Mesenchymal stem cell (in vitro differentiated cells and primary cell): ENCODE results near the gene ID3.

Source experiments
- DNase-seq: peaks from one replicate; pipeline ENCODE4 v3.0.0-alpha.2; 2013
- H2AFZ ChIP-seq: one replicate; pipeline ENCODE4 v1.6.1; 2013; ENCODE audit warnings: low read depth, mild to moderate bottlenecking, control low read depth, inconsistent platforms, low read length, moderate library complexity
- H2AK5ac ChIP-seq: 2 replicates; pipeline ENCODE4 v1.6.1; 2013; ENCODE audit warnings: low read length, moderate library complexity, mild to moderate bottlenecking, inconsistent platforms; ENCODE audit not compliant: severe bottlenecking
- H2BK120ac ChIP-seq: one replicate; pipeline ENCODE4 v1.6.1; 2013; ENCODE audit warnings: low read depth, mild to moderate bottlenecking, inconsistent platforms, low read length, moderate library complexity
- H2BK12ac ChIP-seq, 2 experiments: one replicate each; pipeline ENCODE4 v1.6.1; 2013; ENCODE audit warnings: inconsistent platforms in 2 of 2, low read length in 2 of 2, mild to moderate bottlenecking in 2 of 2, moderate library complexity in 2 of 2, control low read depth in 1 of 2
- H2BK15ac ChIP-seq: one replicate; pipeline ENCODE4 v1.6.1; 2013; ENCODE audit warnings: mild to moderate bottlenecking, low read depth, inconsistent platforms; ENCODE audit not compliant: poor library complexity, severe bottlenecking
- H2BK5ac ChIP-seq: 2 replicates; pipeline ENCODE4 v1.6.1; 2013; ENCODE audit warnings: low read depth, mild to moderate bottlenecking, low read length, control low read depth, inconsistent platforms; ENCODE audit not compliant: poor library complexity, severe bottlenecking
- H3K14ac ChIP-seq, 2 experiments: one replicate each; pipeline ENCODE4 v1.6.1; 2013; ENCODE audit warnings: inconsistent platforms in 2 of 2, low read length in 2 of 2, control low read depth in 1 of 2, mild to moderate bottlenecking in 1 of 2, moderate library complexity in 1 of 2
- H3K18ac ChIP-seq, 2 experiments: one replicate each; pipeline ENCODE4 v1.6.1; 2013; ENCODE audit warnings: inconsistent platforms in 2 of 2, low read length in 2 of 2, control low read depth in 1 of 2, low read depth in 1 of 2, mild to moderate bottlenecking in 1 of 2
- H3K23ac ChIP-seq, 2 experiments: one replicate each; pipeline ENCODE4 v1.6.1; 2013; ENCODE audit warnings: inconsistent platforms in 2 of 2, low read length in 2 of 2, mild to moderate bottlenecking in 2 of 2, moderate library complexity in 2 of 2, control low read depth in 1 of 2
- H3K27ac ChIP-seq: 2 replicates; pipeline ENCODE4 v1.5.1; 2013; ENCODE audit warnings: mild to moderate bottlenecking, moderate library complexity, low read length, control low read depth, inconsistent platforms; ENCODE audit not compliant: poor library complexity, severe bottlenecking
- H3K27me3 ChIP-seq, 2 experiments: 2 replicates each; pipeline versions ENCODE4 v1.6.1 to v1.7.0; 2013; ENCODE audit warnings: low read length in 2 of 2, mild to moderate bottlenecking in 2 of 2, moderate library complexity in 2 of 2, control low read depth in 1 of 2, inconsistent platforms in 1 of 2; ENCODE audit not compliant: control insufficient read depth in 1 of 2, insufficient read depth in 1 of 2
- H3K36me3 ChIP-seq, 2 experiments: 2 replicates each; pipeline versions ENCODE4 v1.6.1 to v1.7.0; 2013; ENCODE audit warnings: low read length in 2 of 2, control low read depth in 1 of 2, inconsistent platforms in 1 of 2, low read depth in 1 of 2, mild to moderate bottlenecking in 1 of 2; ENCODE audit not compliant: insufficient read depth in 2 of 2, control insufficient read depth in 1 of 2
- H3K4ac ChIP-seq, 2 experiments: one replicate each; pipeline ENCODE4 v1.6.1; 2013; ENCODE audit warnings: inconsistent platforms in 2 of 2, low read length in 2 of 2, mild to moderate bottlenecking in 2 of 2, moderate library complexity in 2 of 2, control low read depth in 1 of 2, low read depth in 1 of 2
- H3K4me1 ChIP-seq: 2 replicates; pipeline ENCODE4 v1.6.1; 2013; ENCODE audit warnings: low read depth, low read length, control low read depth; ENCODE audit not compliant: control insufficient read depth, insufficient read depth
- H3K4me2 ChIP-seq: 2 replicates; pipeline ENCODE4 v1.6.1; 2013; ENCODE audit warnings: low read length, mild to moderate bottlenecking, inconsistent platforms; ENCODE audit not compliant: poor library complexity, severe bottlenecking
- H3K4me3 ChIP-seq, 2 experiments: 2 replicates each; pipeline versions ENCODE4 v1.5.1 to v1.7.0; 2013; ENCODE audit warnings: low read length in 2 of 2, mild to moderate bottlenecking in 2 of 2, control low read depth in 1 of 2, low read depth in 1 of 2; ENCODE audit not compliant: insufficient read depth in 1 of 2
- H3K79me1 ChIP-seq: replicated peaks from 2 replicates; pipeline ENCODE4 v1.6.1; 2013; ENCODE audit warnings: mild to moderate bottlenecking, control low read depth, low read length, inconsistent platforms; ENCODE audit not compliant: poor library complexity, severe bottlenecking
- H3K9ac ChIP-seq: 2 replicates; pipeline ENCODE4 v1.7.0; 2013; ENCODE audit warnings: mild to moderate bottlenecking, low read length, moderate library complexity
- H3K9me3 ChIP-seq: 2 replicates; pipeline ENCODE4 v1.7.0; 2013; ENCODE audit warnings: mild to moderate bottlenecking, low read length; ENCODE audit not compliant: control insufficient read depth
- H4K8ac ChIP-seq: one replicate; pipeline ENCODE4 v1.6.1; 2013; ENCODE audit warnings: inconsistent platforms, mild to moderate bottlenecking, low read length, moderate library complexity
- H4K91ac ChIP-seq: one replicate; pipeline ENCODE4 v1.6.1; 2013; ENCODE audit warnings: mild to moderate bottlenecking, low read length, inconsistent platforms
- WGBS: methylation state at CpG from one replicate; pipeline ENCODE4 v1.1.7; 2013; ENCODE audit warnings: mixed read lengths; 5-methylcytosine and 5-hydroxymethylcytosine counted together

Gene ID3

GRCh38 chr1:23533246-23534023 is 25.9 kb downstream of the ID3 start:
- Histone ChIP-seq H3K4me1 (peaks cover 13% of the 10 kb centered on the region), H2AFZ (no peak overlapping the region), H4K8ac (no peak overlapping the region), H2BK120ac (no peak overlapping the region), H3K4ac (no peak overlapping the region), H4K91ac (no peak overlapping the region), H3K4me2 (no peak overlapping the region), H3K36me3 (no peaks in the 10 kb centered on the region), H2BK15ac (no peak overlapping the region), H3K27ac (no peak overlapping the region), H3K9ac (no peak overlapping the region), H3K14ac (no peak overlapping the region), H2AK5ac (no peak overlapping the region), H3K23ac (no peak overlapping the region), H3K18ac (no peak overlapping the region), H2BK12ac (no peak overlapping the region), H3K9me3 (no peaks in the 10 kb centered on the region), H2BK5ac (no peak overlapping the region), H3K27me3 (peaks cover 6 to 10% of the 10 kb centered on the region in 2 experiments), H3K79me1 (no peaks in the 10 kb centered on the region), H3K4me3 (no peak overlapping the region)
- DNase-seq = no peak
- WGBS = 96% methylated on average over 5 of the region's 6 CpGs

- H2AFZ ChIP-seq = peak overlapping the region; percentile 90
- peaks cover 6 to 10% of the 10 kb centered on the region in 2 experiments for H3K27me3 ChIP-seq
- peak overlapping the region; percentile 78 for H3K4me2 ChIP-seq
- no peak overlapping the region for H3K23ac ChIP-seq
- no peaks in the 10 kb centered on the region for H3K9me3 ChIP-seq
- H2BK120ac ChIP-seq = no peak overlapping the region
- no peak overlapping the region for H2BK5ac ChIP-seq
- H4K91ac ChIP-seq = no peak overlapping the region
- no peak overlapping the region for H3K14ac ChIP-seq
- peak overlapping the region; percentile 27 to 63 for H3K4ac ChIP-seq
- peak overlapping the region; percentile 20 to 68 for H3K4me3 ChIP-seq
- H3K27ac ChIP-seq = no peak overlapping the region
- no peak overlapping the region for H2BK15ac ChIP-seq
- H3K9ac ChIP-seq = peak overlapping the region; percentile 58
- no peak overlapping the region for H2AK5ac ChIP-seq
- peak overlapping the region in 1 of 2 experiments; percentile 64 for H3K18ac ChIP-seq
- H3K4me1 ChIP-seq = peaks cover 17% of the 10 kb centered on the region
- no peak for DNase-seq
- peak overlapping the region; percentile 95 for H4K8ac ChIP-seq
- no peak overlapping the region for H2BK12ac ChIP-seq
- peaks cover 5% of the 10 kb centered on the region for H3K79me1 ChIP-seq
- no peaks in the 10 kb centered on the region for H3K36me3 ChIP-seq
- WGBS = 44% methylated on average over 5 of the region's 5 CpGs
Observed at GRCh38 chr1:23531562-23532094, 27.7 kb downstream of the ID3 start.

- Histone ChIP-seq H2AFZ (peak within 1 kb of the TSS; percentile 90), H3K27me3 (peaks cover 6 to 10% of the 10 kb centered on the region in 2 experiments), H3K9me3 (no peaks in the 10 kb centered on the region), H3K79me1 (peaks cover 5% of the 10 kb centered on the region), H3K4me1 (peaks cover 17% of the 10 kb centered on the region), H3K4ac (peak within 1 kb of the TSS; percentile 27 to 63), H3K27ac (no peak within 1 kb of the TSS), H3K14ac (peak within 1 kb of the TSS in 1 of 2 experiments; percentile 51), H2BK120ac (no peak within 1 kb of the TSS), H3K4me3 (peak within 1 kb of the TSS; percentile 53 to 74), H2BK12ac (peak within 1 kb of the TSS in 1 of 2 experiments; percentile 13), H2AK5ac (no peak within 1 kb of the TSS), H3K36me3 (no peaks in the 10 kb centered on the region), H2BK5ac (no peak within 1 kb of the TSS), H4K91ac (no peak within 1 kb of the TSS), H4K8ac (peak within 1 kb of the TSS; percentile 95), H3K4me2 (peak within 1 kb of the TSS; percentile 98), H3K23ac (peak within 1 kb of the TSS in 1 of 2 experiments; percentile 92), H3K18ac (peak within 1 kb of the TSS in 1 of 2 experiments; percentile 64), H2BK15ac (no peak within 1 kb of the TSS), H3K9ac (peak within 1 kb of the TSS; percentile 58)
- DNase-seq = peak; percentile 87
- WGBS = under 1% methylated on average over 60 of the region's 85 CpGs
Observed at GRCh38 chr1:23530747-23531561, 28.3 kb downstream of the ID3 start, which contains the start of gene E2F2. Gene E2F2, minus strand, starts transcription at chr1:23531233. Its CDS starts 440 bp downstream, at chr1:23530793.
